Lung (tissue), 12 donors: ENCODE data around the gene RELB. TPM values are rescaled to one million over a fixed set of nuclear protein-coding genes. Genes with fewer than 3 reads are reported as not detected.

ENCODE experiments used
- ATAC-seq: fragments of 200-7000 bp; cut with Tn5 transposase; one replicate; pipeline ENCODE4 v1.9.1; 2020; ENCODE audit warnings: moderate number of reproducible peaks; ENCODE audit not compliant: insufficient read depth, low FRiP score
- DNase-seq, 3 donors: peaks; one replicate each; pipeline ENCODE4 v3.0.0-alpha.2; 2013 to 2017
- H3K27ac ChIP-seq, 2 donors: one replicate each; pipeline ENCODE4 v1.5.1; 2013; ENCODE audit warnings: mild to moderate bottlenecking in 2 of 2, moderate library complexity in 2 of 2, control low read depth in 1 of 2, inconsistent platforms in 1 of 2, low read depth in 1 of 2, low read length in 1 of 2
- H3K27me3 ChIP-seq, 3 donors: one replicate each; pipeline ENCODE4 v1.5.1; 2013; ENCODE audit warnings: low read length in 2 of 3; ENCODE audit not compliant: control insufficient read depth in 3 of 3, insufficient read depth in 3 of 3
- H3K36me3 ChIP-seq, 4 donors: one replicate each; pipeline ENCODE4 v1.5.1; 2013; ENCODE audit warnings: low read length in 4 of 4, mild to moderate bottlenecking in 1 of 4, moderate library complexity in 1 of 4; ENCODE audit not compliant: control insufficient read depth in 4 of 4, insufficient read depth in 4 of 4
- H3K4me1 ChIP-seq, 5 donors: one replicate each; pipeline ENCODE4 v1.5.1; 2013; ENCODE audit warnings: low read length in 5 of 5, mild to moderate bottlenecking in 2 of 5, moderate library complexity in 1 of 5; ENCODE audit not compliant: control insufficient read depth in 5 of 5, insufficient read depth in 5 of 5
- H3K4me3 ChIP-seq: one replicate; pipeline ENCODE4 v1.5.1; 2013; ENCODE audit warnings: mild to moderate bottlenecking, control low read depth, moderate library complexity
- H3K9ac ChIP-seq, 2 donors: one replicate each; pipeline ENCODE4 v1.5.1; 2013; ENCODE audit warnings: low read length in 2 of 2, control low read depth in 1 of 2; ENCODE audit not compliant: insufficient read depth in 1 of 2
- H3K9me3 ChIP-seq, 4 donors: one replicate each; pipeline ENCODE4 v1.5.1; 2013; ENCODE audit warnings: low read length in 3 of 4, mild to moderate bottlenecking in 1 of 4, moderate library complexity in 1 of 4; ENCODE audit not compliant: control insufficient read depth in 4 of 4, insufficient read depth in 3 of 4
- WGBS, 2 donors: extraction: QIAGEN DNeasy Blood & Tissue Kit; methylation state at CpG; one replicate each; pipeline ENCODE4 v1.1.7; 2013; 5-methylcytosine and 5-hydroxymethylcytosine counted together
- polyA plus RNA-seq, 2 donors: library from polyadenylated mRNA; stranded (reverse); fragments of 200-250 nt; gene quantifications; one replicate each; pipeline ENCODE4 v1.2.1, GENCODE V29; 2013
- total RNA-seq, 2 donors: library from RNA; depleted of rRNA in 1 of 2; stranded (reverse); fragments of >200 nt in 1 of 2; gene quantifications; one replicate each; pipeline ENCODE4 v1.2.1, GENCODE V29; 2014 to 2021
- TF ChIP-seq, protein P1 (sequence below): IDR thresholded peaks from 2 replicates; pipeline ENCODE4 v1.5.1; 2012; ENCODE audit warnings: mild to moderate bottlenecking; ENCODE audit errors: control extremely low read depth, extremely low read depth
- donor health status: control.
- donor health status: control.
- donor health status: Bipolar disorder and iron deficiency.
- donor health status: healthy.
- donor health status: DM: yes; HTN: yes; CAD: no.

The RELB gene
- total and polyA plus RNA-seq, 4 donors = 9.4 to 65.9 (median 19.8) TPM

DNA sequence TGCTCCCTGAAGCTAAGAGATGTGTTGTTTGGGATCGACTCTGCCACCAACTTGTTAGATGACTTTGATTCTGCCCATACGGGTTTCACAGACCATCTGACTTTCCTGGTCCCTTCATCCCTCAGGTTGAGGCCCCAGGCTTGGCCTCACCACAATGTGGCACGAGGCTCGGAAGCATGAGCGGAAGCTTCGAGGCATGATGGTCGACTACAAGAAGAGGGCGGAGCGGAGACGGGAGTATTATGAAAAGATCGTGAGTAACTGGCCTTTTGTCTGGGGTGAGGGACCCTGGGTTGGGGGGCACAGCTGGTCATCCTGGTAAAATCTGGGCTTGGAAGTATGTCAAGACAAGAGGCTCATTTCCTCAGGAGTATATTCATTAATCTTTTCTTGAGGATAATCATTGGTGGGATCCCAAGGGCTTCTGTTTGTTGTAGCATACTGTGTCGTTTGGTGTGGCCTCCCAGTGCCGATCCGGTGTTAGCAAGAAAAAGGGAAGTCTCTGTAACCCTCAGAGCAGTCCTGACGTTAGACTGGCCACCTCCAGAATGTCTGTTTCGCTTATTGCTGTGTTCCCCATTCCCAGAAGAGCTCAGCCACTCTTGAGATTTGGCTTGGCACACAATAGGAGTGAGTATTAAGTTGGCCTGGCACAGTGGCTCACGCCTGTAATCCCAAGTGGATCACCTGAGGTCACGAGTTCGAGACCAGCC lies 39.0 kb downstream of the RELB start:
- Histone ChIP-seq H3K4me3 (no peak overlapping the region), H3K9ac (peak overlapping the region in 1 of 2 donors; percentile 26), H3K27ac (peak overlapping the region in 1 of 2 donors; percentile 92), H3K36me3 (peaks cover 6 to 39% (median 21%) of the 10 kb centered on the region in 4 donors), H3K27me3 (no peaks in the 10 kb centered on the region), H3K4me1 (peaks cover 9 to 13% (median 11%) of the 10 kb centered on the region in 5 donors), H3K9me3 (no peaks in the 10 kb centered on the region)
- 54 to 70% methylated on average over 19 of the region's 19 CpGs for WGBS, 2 donors
- DNase-seq (no peak), ATAC-seq (no peak)
- TF ChIP-seq, protein P1, sequence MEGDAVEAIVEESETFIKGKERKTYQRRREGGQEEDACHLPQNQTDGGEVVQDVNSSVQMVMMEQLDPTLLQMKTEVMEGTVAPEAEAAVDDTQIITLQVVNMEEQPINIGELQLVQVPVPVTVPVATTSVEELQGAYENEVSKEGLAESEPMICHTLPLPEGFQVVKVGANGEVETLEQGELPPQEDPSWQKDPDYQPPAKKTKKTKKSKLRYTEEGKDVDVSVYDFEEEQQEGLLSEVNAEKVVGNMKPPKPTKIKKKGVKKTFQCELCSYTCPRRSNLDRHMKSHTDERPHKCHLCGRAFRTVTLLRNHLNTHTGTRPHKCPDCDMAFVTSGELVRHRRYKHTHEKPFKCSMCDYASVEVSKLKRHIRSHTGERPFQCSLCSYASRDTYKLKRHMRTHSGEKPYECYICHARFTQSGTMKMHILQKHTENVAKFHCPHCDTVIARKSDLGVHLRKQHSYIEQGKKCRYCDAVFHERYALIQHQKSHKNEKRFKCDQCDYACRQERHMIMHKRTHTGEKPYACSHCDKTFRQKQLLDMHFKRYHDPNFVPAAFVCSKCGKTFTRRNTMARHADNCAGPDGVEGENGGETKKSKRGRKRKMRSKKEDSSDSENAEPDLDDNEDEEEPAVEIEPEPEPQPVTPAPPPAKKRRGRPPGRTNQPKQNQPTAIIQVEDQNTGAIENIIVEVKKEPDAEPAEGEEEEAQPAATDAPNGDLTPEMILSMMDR = no peak

GRCh38 chr19:45041125-45041524 lies 39.9 kb downstream of the RELB start:
- TF ChIP-seq, protein P1 = no peak
- Histone ChIP-seq H3K4me3 (no peak overlapping the region), H3K36me3 (peaks cover 6 to 44% (median 19%) of the 10 kb centered on the region in 4 donors), H3K9ac (no peak overlapping the region), H3K9me3 (no peaks in the 10 kb centered on the region), H3K27ac (no peak overlapping the region), H3K4me1 (peaks cover 11 to 19% (median 14%) of the 10 kb centered on the region in 5 donors), H3K27me3 (no peaks in the 10 kb centered on the region)
- ATAC-seq = no peak
- no peak for DNase-seq
- 62 to 85% methylated on average over 6 of the region's 6 CpGs for WGBS, 2 donors

- Histone ChIP-seq H3K27ac (peak overlapping the region in 1 of 2 donors; percentile 55), H3K4me3 (no peak overlapping the region), H3K4me1 (peaks cover 0 to 14% (median 6%) of the 10 kb centered on the region in 5 donors), H3K9me3 (no peaks in the 10 kb centered on the region), H3K27me3 (no peaks in the 10 kb centered on the region), H3K9ac (no peak overlapping the region), H3K36me3 (peaks cover 6 to 42% (median 17%) of the 10 kb centered on the region in 4 donors)
- DNase-seq = peak in 1 of 3 donors; percentile 16
- 70 to 92% methylated on average over 14 of the region's 14 CpGs for WGBS, 2 donors
- TF ChIP-seq, protein P1 = no peak
- no peak for ATAC-seq
These were observed 44.5 kb downstream of the RELB start for GRCh38 chr19:45045671-45046353.
